Effector memory CD4-positive, alpha-beta T cell (primary cell): ENCODE data around the gene CABCOCO1.

Source experiments
- DNase-seq, 3 donors: peaks; one replicate each; pipeline ENCODE4 v3.0.0-alpha.2; 2020
- H3K27ac ChIP-seq: 2 replicates; pipeline ENCODE4 v1.7.0; 2013; ENCODE audit warnings: mild to moderate bottlenecking, low read length, moderate library complexity; ENCODE audit not compliant: insufficient read depth, poor library complexity, severe bottlenecking
- H3K27me3 ChIP-seq: replicated peaks from 2 replicates; pipeline ENCODE4 v1.7.0; 2013; ENCODE audit warnings: mild to moderate bottlenecking, low read length; ENCODE audit not compliant: insufficient read depth, control insufficient read depth, poor library complexity, severe bottlenecking
- H3K36me3 ChIP-seq: 2 replicates; pipeline ENCODE4 v1.7.0; 2013; ENCODE audit warnings: mild to moderate bottlenecking, low read length, moderate library complexity; ENCODE audit not compliant: control insufficient read depth, insufficient read depth
- H3K4me1 ChIP-seq: 2 replicates; pipeline ENCODE4 v1.7.0; 2013; ENCODE audit warnings: low read length, mild to moderate bottlenecking; ENCODE audit not compliant: control insufficient read depth, insufficient read depth, poor library complexity, severe bottlenecking
- H3K4me3 ChIP-seq: 2 replicates; pipeline ENCODE4 v1.7.0; 2013; ENCODE audit warnings: low read length, low read depth, mild to moderate bottlenecking; ENCODE audit not compliant: insufficient read depth, poor library complexity, severe bottlenecking
- H3K9me3 ChIP-seq: 2 replicates; pipeline ENCODE4 v1.7.0; 2013; ENCODE audit warnings: mild to moderate bottlenecking, low read length, moderate library complexity; ENCODE audit not compliant: control insufficient read depth

CABCOCO1 gene

DNA sequence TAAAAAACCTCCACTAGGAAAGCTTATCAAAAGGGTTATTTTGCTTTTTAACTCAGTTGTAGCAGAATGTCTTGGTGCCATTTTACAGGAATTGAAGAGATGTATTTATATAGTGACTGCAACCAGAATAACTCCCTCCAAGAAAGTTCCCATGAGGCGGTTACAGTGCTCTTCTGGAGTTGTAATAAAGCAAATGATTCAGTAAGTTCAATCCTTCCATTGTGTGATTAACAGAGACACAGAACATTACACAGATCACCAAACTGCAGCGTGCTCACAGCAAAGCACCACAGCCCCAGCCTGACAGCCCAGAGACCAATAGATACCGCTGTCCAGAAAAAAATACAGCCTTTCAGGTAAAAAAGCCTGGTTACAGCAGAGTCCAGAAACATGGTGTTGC is 21.9 kb upstream of the CABCOCO1 start:
- no peak for DNase-seq

DNA sequence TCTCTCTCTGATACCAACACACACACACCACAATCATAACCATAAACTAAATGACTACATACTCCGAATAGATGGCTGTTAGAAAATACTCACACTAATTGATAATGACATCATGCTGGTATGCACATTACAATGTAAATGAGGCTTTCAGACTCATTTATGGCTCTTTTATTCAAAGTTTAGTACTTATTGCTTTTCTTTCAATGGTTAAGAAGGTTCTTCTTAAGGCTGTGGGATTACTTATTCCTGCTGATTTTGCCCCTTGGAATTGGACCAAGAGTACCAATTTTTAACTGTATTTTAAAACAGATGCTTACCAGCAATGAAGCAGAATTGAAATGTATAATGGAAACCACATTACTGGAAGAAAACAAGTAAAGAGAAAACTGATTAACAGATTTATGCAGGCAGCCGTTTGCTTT is 20.6 kb upstream of the CABCOCO1 start:
- no peaks in the 10 kb centered on the region for H3K36me3 ChIP-seq
- no peak overlapping the region for H3K27ac ChIP-seq

More for the DNA sequence above, 21.9 kb upstream of the CABCOCO1 start:
- H3K4me1 ChIP-seq: no peaks in the 10 kb centered on the region
- H3K27ac ChIP-seq: no peak overlapping the region
- no peak overlapping the region for H3K4me3 ChIP-seq
- H3K36me3 ChIP-seq: no peaks in the 10 kb centered on the region
- H3K27me3 ChIP-seq: no peaks in the 10 kb centered on the region
- H3K9me3 ChIP-seq: no peaks in the 10 kb centered on the region

DNA sequence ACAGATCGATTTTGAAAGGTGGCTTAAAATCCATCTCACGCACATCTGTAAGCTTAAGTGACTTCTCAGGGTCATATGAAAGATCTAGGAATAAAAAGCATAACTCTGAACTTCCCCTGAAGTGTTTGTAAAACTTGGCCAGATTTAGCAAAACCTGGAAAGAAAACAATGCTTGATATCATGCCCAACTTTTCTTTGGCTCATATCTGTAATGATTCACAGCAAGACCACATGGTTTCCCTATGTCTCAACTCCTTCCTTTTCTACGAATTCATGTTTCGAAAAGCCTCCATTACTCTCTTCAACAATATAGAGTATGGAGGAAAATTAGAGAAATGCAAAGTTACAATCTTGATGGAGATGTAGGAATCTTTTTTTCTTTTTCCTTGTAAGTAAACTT is 20.1 kb upstream of the CABCOCO1 start:
- H3K9me3 ChIP-seq: no peaks in the 10 kb centered on the region
- H3K4me1 ChIP-seq: no peaks in the 10 kb centered on the region
- H3K27me3 ChIP-seq: no peaks in the 10 kb centered on the region
- H3K36me3 ChIP-seq: no peaks in the 10 kb centered on the region
- no peak overlapping the region for H3K27ac ChIP-seq
- H3K4me3 ChIP-seq: no peak overlapping the region
- no peak for DNase-seq

More for the DNA sequence above, 20.6 kb upstream of the CABCOCO1 start:
- Histone ChIP-seq H3K27me3 (no peaks in the 10 kb centered on the region), H3K9me3 (no peaks in the 10 kb centered on the region), H3K4me1 (no peaks in the 10 kb centered on the region), H3K4me3 (no peak overlapping the region)
- DNase-seq: no peak

DNA sequence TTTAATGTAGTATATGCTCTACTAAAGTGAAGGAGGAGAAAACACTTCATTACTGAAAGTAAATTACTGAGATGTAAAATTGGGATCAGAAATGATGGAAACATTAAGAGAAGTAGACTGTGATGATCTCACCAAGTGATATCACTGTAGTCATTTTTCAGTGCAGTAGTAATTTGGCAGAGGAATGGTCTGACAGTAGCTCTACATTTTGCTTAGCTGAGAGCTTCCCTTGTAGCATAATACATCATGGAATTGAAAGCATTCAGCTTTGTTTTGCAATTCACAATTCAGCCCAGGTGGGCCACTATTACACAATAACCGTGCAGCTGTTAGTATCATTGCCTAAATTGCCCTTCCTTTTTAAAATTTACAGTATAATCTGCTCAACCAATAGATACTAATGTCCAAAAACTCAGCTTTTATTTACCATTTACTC is 19.4 kb upstream of the CABCOCO1 start:
- no peak overlapping the region for H3K27ac ChIP-seq
- no peak overlapping the region for H3K4me3 ChIP-seq
- no peaks in the 10 kb centered on the region for H3K36me3 ChIP-seq
- no peaks in the 10 kb centered on the region for H3K27me3 ChIP-seq
- no peaks in the 10 kb centered on the region for H3K4me1 ChIP-seq
- no peaks in the 10 kb centered on the region for H3K9me3 ChIP-seq
- DNase-seq: no peak

DNA sequence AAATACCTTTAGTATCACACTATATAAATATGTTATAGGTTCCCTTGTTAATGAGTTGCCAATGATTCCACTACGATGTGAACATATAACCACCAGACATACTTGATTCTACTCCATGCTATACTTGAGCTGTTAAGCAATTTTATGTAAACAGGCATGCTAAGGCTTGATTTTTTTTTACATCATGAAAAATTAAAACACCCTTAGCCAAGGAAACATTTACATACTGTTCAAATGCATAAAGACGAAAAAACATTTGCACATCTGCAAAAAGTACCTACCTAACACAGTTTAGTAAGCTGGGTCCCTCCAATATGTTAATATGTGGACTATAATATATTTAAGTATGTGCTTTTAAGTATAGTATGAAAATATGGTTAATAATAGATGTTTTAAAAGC is 9.0 kb upstream of the CABCOCO1 start:
- H3K4me3 ChIP-seq: no peak overlapping the region
- DNase-seq: no peak
- no peak overlapping the region for H3K27ac ChIP-seq
- peaks cover 5% of the 10 kb centered on the region for H3K27me3 ChIP-seq
- no peaks in the 10 kb centered on the region for H3K9me3 ChIP-seq
- H3K4me1 ChIP-seq: no peaks in the 10 kb centered on the region
- H3K36me3 ChIP-seq: no peaks in the 10 kb centered on the region

DNA sequence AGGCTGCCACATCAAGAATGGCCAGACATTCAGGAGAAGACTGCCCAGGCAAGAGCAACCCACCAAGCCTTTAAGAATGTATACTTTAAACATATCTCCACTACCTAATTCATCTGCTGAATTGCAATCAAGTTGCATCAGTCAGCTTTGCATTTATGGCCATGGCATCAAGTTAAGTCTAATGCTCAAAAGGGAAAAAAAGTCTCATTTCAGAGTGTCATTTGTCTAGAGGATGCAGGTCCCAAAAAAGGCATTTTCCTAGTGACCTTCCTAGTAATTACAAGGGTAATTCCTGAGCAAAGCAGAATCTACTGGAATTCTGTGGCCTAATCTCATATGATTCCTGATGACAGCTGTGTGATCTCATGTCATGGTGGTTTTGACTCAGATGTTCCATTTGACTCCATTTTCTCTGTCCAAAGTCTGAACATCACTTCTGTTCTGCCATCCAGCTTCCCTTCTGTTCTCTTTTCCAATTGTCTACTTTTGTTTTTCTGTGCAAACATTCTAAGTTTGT is 7.3 kb upstream of the CABCOCO1 start:
- no peak for DNase-seq
- no peak overlapping the region for H3K27ac ChIP-seq
- peaks cover 5% of the 10 kb centered on the region for H3K27me3 ChIP-seq

DNA sequence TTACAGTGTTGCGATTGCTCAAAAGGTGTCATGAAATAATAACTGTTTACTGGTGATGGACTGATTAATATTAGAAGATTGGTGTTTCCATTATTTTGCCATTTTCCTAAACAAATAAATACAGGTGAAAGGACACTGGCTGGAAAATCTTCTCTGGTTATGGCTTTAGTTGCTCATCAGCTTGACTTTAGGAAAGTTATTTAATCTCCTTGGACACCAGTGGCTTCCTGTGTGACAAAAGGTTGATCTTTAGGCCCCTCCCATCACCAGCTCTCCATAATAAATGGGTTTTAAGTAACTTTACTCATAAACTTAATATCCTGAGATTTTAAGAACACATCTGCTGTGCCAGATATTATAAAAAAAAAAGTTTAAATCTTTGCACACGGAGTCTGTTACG is 737 bp downstream of the CABCOCO1 start:
- no peak overlapping the region for H3K27ac ChIP-seq
- H3K27me3 ChIP-seq: peaks cover 9% of the 10 kb centered on the region
- H3K4me3 ChIP-seq: no peak overlapping the region
- H3K9me3 ChIP-seq: no peaks in the 10 kb centered on the region
- no peaks in the 10 kb centered on the region for H3K4me1 ChIP-seq
- no peaks in the 10 kb centered on the region for H3K36me3 ChIP-seq
- DNase-seq: no peak

More for the DNA sequence above, 7.3 kb upstream of the CABCOCO1 start:
- no peaks in the 10 kb centered on the region for H3K4me1 ChIP-seq
- no peaks in the 10 kb centered on the region for H3K36me3 ChIP-seq
- no peaks in the 10 kb centered on the region for H3K9me3 ChIP-seq
- H3K4me3 ChIP-seq: no peak overlapping the region

DNA sequence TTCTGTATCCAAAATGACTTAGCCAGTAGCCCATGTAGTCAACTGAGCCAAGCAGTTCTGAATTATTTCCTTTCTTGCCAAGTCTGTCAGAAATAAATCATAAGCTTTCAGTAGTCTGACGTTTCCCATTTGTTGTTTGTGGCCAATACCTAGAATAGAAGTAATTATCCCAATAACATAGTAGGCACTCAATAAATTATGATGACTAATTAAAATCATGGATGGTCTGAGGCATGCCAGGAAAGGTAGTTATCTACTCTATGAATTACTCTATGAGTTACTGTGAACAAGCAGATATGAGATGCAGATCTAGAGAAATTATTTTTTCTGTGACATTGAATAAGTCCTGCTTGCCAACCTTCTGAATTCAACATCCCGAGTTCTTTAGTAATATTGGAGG is 2.3 kb downstream of the CABCOCO1 start:
- no peak for DNase-seq
- H3K27me3 ChIP-seq: peaks cover 9% of the 10 kb centered on the region
- H3K4me1 ChIP-seq: no peaks in the 10 kb centered on the region
- no peaks in the 10 kb centered on the region for H3K36me3 ChIP-seq
- no peak overlapping the region for H3K27ac ChIP-seq
- no peaks in the 10 kb centered on the region for H3K9me3 ChIP-seq
- no peak overlapping the region for H3K4me3 ChIP-seq

DNA sequence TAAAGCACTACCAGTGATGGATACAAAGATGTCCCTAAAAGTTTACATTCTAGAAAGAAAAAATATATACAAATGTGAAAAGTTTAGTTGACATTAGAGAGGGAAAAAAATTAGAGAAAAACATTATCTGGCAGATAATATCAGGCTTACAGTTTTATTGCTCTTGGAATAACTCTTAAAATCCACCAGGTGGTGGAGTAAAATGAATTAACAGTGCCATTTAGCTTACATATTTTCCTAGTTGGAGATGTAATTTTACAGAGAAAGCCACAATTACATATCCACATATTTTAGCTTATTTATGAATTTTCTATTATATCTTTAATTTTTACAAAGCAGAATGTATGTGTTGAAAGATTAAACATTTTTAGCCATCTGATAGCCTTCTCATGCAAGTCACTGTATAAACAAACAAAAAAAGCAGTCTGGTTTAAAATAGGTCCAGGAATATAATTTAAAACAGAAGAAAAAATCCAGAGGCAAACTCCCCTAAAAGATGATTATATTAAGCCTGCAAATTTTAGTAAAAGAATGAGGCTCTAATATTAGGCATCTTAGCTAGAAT is 6.5 kb downstream of the CABCOCO1 start:
- H3K27ac ChIP-seq: no peak overlapping the region
- no peaks in the 10 kb centered on the region for H3K4me1 ChIP-seq
- H3K36me3 ChIP-seq: no peaks in the 10 kb centered on the region
- H3K4me3 ChIP-seq: no peak overlapping the region
- no peak for DNase-seq
- H3K27me3 ChIP-seq: no peaks in the 10 kb centered on the region
- H3K9me3 ChIP-seq: no peaks in the 10 kb centered on the region

DNA sequence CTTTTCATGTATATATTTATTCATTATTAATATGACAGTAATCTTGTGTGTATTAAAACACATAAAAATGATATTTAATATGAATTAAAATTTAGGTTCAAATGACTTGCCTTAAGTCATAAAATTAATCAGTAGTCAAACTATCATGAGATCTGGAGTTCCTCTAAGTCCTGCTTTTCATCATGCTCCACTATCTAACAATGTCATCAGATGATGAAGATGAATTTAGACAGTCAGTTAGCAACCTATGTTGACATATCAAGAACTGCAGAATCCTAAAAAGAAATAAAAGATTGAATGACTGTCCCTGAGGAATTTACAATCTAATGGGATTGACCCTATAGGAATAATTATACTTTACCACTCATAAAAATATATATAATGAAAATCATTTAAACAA is 7.1 kb downstream of the CABCOCO1 start:
- H3K4me1 ChIP-seq: no peaks in the 10 kb centered on the region
- H3K9me3 ChIP-seq: no peaks in the 10 kb centered on the region
- no peaks in the 10 kb centered on the region for H3K27me3 ChIP-seq
- DNase-seq: no peak
- H3K4me3 ChIP-seq: no peak overlapping the region
- H3K36me3 ChIP-seq: no peaks in the 10 kb centered on the region
- H3K27ac ChIP-seq: no peak overlapping the region
